NOMO-1 treated with DMSO at 0.1 percent for 48 hours (cell line): ENCODE results near the gene PJA1.

Experiments used
- DNase-seq: peaks from one replicate; lab custom pipeline; 2025; ENCODE audit not compliant: unreplicated experiment; lab: John Stamatoyannopoulos, UW

Gene PJA1

DNA sequence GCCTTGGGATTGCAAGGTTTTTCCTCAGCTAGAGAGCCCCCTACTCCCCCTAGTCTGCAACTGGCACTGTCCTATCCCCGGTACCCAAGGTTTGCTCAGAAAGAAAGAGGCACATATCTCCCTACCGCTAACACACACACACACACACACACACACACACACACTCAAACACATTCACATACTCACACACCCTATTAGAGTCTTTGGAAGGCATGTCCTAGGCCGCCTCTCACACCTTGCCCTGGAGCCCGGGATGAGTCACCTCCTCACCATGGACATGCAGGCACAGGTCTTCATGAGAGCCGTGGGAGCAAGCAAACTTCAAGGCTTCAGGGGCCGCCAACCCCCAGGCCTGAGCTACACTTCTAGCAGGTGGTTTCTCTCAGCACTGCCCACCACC is 49.2 kb downstream of the PJA1 start:
- no peak for DNase-seq

GRCh38 chrX:69113723-69114122 is 51.5 kb downstream of the PJA1 start:
- no peak for DNase-seq
